HEK293 (cell line): Measurements from ENCODE around the gene EBF4.

Source experiments
- CTCF ChIA-PET: fragments of 350-600 bp; formaldehyde crosslinking; extraction: SDS; loops from one replicate; lab custom pipeline; 2021; ENCODE audit warnings: antibody characterized with exemption; lab: Yijun Ruan, JAX
- POLR2A ChIA-PET: fragments of 300-600 bp; formaldehyde crosslinking; extraction: SDS; loops from one replicate; lab custom pipeline; 2020; ENCODE audit warnings: antibody characterized with exemption, inconsistent platforms; lab: Yijun Ruan, JAX
- H3K27ac ChIP-seq: fragments of 200-500 bp; sonication (Bioruptor generic); 2 replicates; pipeline ENCODE4 v1.5.1; 2014; ENCODE audit warnings: low read depth, low read length, control low read depth, inconsistent platforms; ENCODE audit errors: extremely low read depth
- H3K36me3 ChIP-seq, 2 experiments: fragments of 200-500 bp in 1 of 2; sonication (Bioruptor generic) in 1 of 2; 1 replicate in 1 of 2; 2 replicates in 1 of 2; pipeline ENCODE4 v1.5.1; 2014 to 2017; ENCODE audit warnings: inconsistent platforms in 2 of 2, low read length in 2 of 2; ENCODE audit not compliant: control insufficient read depth in 2 of 2, insufficient read depth in 1 of 2
- H3K4me1 ChIP-seq: fragments of 200-500 bp; sonication (Bioruptor generic); 2 replicates; pipeline ENCODE4 v1.5.1; 2014; ENCODE audit warnings: mild to moderate bottlenecking, low read length, inconsistent platforms; ENCODE audit not compliant: control insufficient read depth, insufficient read depth
- H3K4me3 ChIP-seq: 2 replicates; pipeline ENCODE4 v1.5.1; 2011; ENCODE audit warnings: low read depth, mild to moderate bottlenecking, control low read depth, low read length, moderate library complexity
- H3K9me3 ChIP-seq: fragments of 200-500 bp; sonication (Bioruptor generic); 2 replicates; pipeline ENCODE4 v1.5.1; 2014; ENCODE audit warnings: low read depth, low read length, inconsistent platforms; ENCODE audit not compliant: control insufficient read depth, insufficient read depth
- AEBP2 ChIP-seq: fragments of 450-650 bp; formaldehyde crosslinking; IDR thresholded peaks from 2 replicates; pipeline ENCODE4 v1.5.1; 2016; ENCODE audit warnings: missing biosample characterization, missing genetic modification characterization, borderline replicate concordance
- EGR2 ChIP-seq: fragments of 450-650 bp; formaldehyde crosslinking; IDR thresholded peaks from 2 replicates; pipeline ENCODE4 v1.5.1; 2016; ENCODE audit warnings: low read depth, missing biosample characterization, missing genetic modification characterization
- HIC1 ChIP-seq: fragments of 450-650 bp; formaldehyde crosslinking; IDR thresholded peaks from 2 replicates; pipeline ENCODE4 v1.5.1; 2016; ENCODE audit warnings: missing biosample characterization, missing genetic modification characterization
- MEIS1 ChIP-seq: sonication (generic); formaldehyde crosslinking; IDR thresholded peaks from 2 replicates; pipeline ENCODE4 v1.8.1; 2022; ENCODE audit warnings: missing genetic modification reagents, mild to moderate bottlenecking, borderline replicate concordance
- SCRT2 ChIP-seq: fragments of 450-650 bp; formaldehyde crosslinking; IDR thresholded peaks from 2 replicates; pipeline ENCODE4 v1.5.1; 2016; ENCODE audit warnings: missing biosample characterization, missing genetic modification characterization
- SP7 ChIP-seq: fragments of 450-650 bp; formaldehyde crosslinking; IDR thresholded peaks from 2 replicates; pipeline ENCODE4 v1.5.1; 2016; ENCODE audit warnings: missing biosample characterization, missing genetic modification characterization
- ZBTB17 ChIP-seq: fragments of 450-650 bp; formaldehyde crosslinking; IDR thresholded peaks from 2 replicates; pipeline ENCODE4 v1.5.1; 2016; ENCODE audit warnings: missing biosample characterization, missing genetic modification characterization
- ZBTB21 ChIP-seq: fragments of 450-650 bp; formaldehyde crosslinking; IDR thresholded peaks from 2 replicates; pipeline ENCODE4 v1.5.1; 2017; ENCODE audit warnings: missing biosample characterization, missing genetic modification characterization
- ZBTB7A ChIP-seq: fragments of 450-650 bp; formaldehyde crosslinking; IDR thresholded peaks from 2 replicates; pipeline ENCODE4 v1.5.1; 2016; ENCODE audit warnings: low read depth, missing biosample characterization, missing genetic modification characterization
- ZNF10 ChIP-seq: fragments of 450-650 bp; formaldehyde crosslinking; IDR thresholded peaks from 2 replicates; pipeline ENCODE4 v1.5.1; 2017; ENCODE audit warnings: missing biosample characterization, missing genetic modification characterization
- ZNF146 ChIP-seq: fragments of 450-650 bp; formaldehyde crosslinking; IDR thresholded peaks from 2 replicates; pipeline ENCODE4 v1.5.1; 2016; ENCODE audit warnings: missing biosample characterization, missing genetic modification characterization
- ZNF2 ChIP-seq: fragments of 450-650 bp; formaldehyde crosslinking; IDR thresholded peaks from 2 replicates; pipeline ENCODE4 v1.5.1; 2016; ENCODE audit warnings: missing biosample characterization, missing genetic modification characterization
- ZNF449 ChIP-seq: fragments of 450-650 bp; formaldehyde crosslinking; IDR thresholded peaks from 2 replicates; pipeline ENCODE4 v1.5.1; 2017; ENCODE audit warnings: missing biosample characterization, mild to moderate bottlenecking, missing genetic modification characterization, moderate library complexity
- ZNF513 ChIP-seq: fragments of 450-650 bp; IDR thresholded peaks from 2 replicates; pipeline ENCODE4 v1.5.1; 2018; ENCODE audit warnings: missing biosample characterization, missing genetic modification characterization
- ZNF558 ChIP-seq: fragments of 450-650 bp; formaldehyde crosslinking; IDR thresholded peaks from 2 replicates; pipeline ENCODE4 v1.5.1; 2016; ENCODE audit warnings: missing biosample characterization, missing genetic modification characterization
- ZNF645 ChIP-seq: fragments of 450-650 bp; formaldehyde crosslinking; IDR thresholded peaks from 2 replicates; pipeline ENCODE4; 2016; ENCODE audit warnings: missing biosample characterization, missing genetic modification characterization
- ZNF664 ChIP-seq: fragments of 450-650 bp; formaldehyde crosslinking; IDR thresholded peaks from 2 replicates; pipeline ENCODE4 v1.5.1; 2016; ENCODE audit warnings: missing biosample characterization, missing genetic modification characterization
- ZNF670 ChIP-seq: fragments of 450-650 bp; formaldehyde crosslinking; IDR thresholded peaks from 2 replicates; pipeline ENCODE4 v1.5.1; 2016; ENCODE audit warnings: missing biosample characterization, missing genetic modification characterization, low read depth
- ZNF692 ChIP-seq: fragments of 450-650 bp; formaldehyde crosslinking; IDR thresholded peaks from 2 replicates; pipeline ENCODE4 v1.5.1; 2016; ENCODE audit warnings: missing biosample characterization, missing genetic modification characterization

Gene EBF4

GRCh38 chr20:2659547-2659946 lies 33.0 kb upstream of the EBF4 start:
- POLR2A ChIA-PET = interaction anchor here (0.6 kb wide), 1 partner anchor 136 kb away, joined by 5 read pairs; no protein-coding TSS in a partner anchor
- Histone ChIP-seq H3K9me3 (no peaks in the 10 kb centered on the region), H3K4me1 (peaks cover 6% of the 10 kb centered on the region), H3K36me3 (peaks cover 49 to 89% of the 10 kb centered on the region in 2 experiments), H3K4me3 (no peak overlapping the region), H3K27ac (no peak overlapping the region)
- CTCF ChIA-PET = no interaction called here
- TF ChIP-seq ZNF645 (no peak), HIC1 (tag by site-specific recombination) (peak; percentile 43; the same call in 1 of the 2 replicates)

GRCh38 chr20:2663364-2663886 lies 29.2 kb upstream of the EBF4 start:
- H3K4me1 ChIP-seq = peaks cover 8% of the 10 kb centered on the region
- peak overlapping the region; percentile 78 for H3K4me3 ChIP-seq
- peak overlapping the region; percentile 84; the same call in 1 of the 2 replicates for H3K27ac ChIP-seq
- CTCF ChIA-PET = interaction anchor here (0.5 to 2.0 kb wide), 4 partner anchors 9 to 143 kb away, joined by 3 to 4 read pairs (median 3); no protein-coding TSS in a partner anchor
- H3K36me3 ChIP-seq = peaks cover 25 to 50% of the 10 kb centered on the region in 2 experiments; a peak in 2 of 3 replicates
- TF ChIP-seq ZNF10 (tag by site-specific recombination) = no peak
- no peak for TF ChIP-seq SCRT2 (tag by site-specific recombination)
- no peak for TF ChIP-seq ZNF670 (tag by site-specific recombination)
- TF ChIP-seq ZBTB7A (tag by site-specific recombination) = no peak
- TF ChIP-seq MEIS1 (CRISPR knock-in tag) = no peak
- no peak for TF ChIP-seq ZNF2 (tag by site-specific recombination)
- TF ChIP-seq ZBTB21 (tag by site-specific recombination) = no peak
- TF ChIP-seq SP7 = no peak
- TF ChIP-seq ZNF692 (tag by site-specific recombination) = no peak
- TF ChIP-seq ZNF558 (tag by site-specific recombination) = no peak
- TF ChIP-seq ZNF146 (tag by site-specific recombination) = no peak
- TF ChIP-seq, all 188 proteins: peak for 0
- H3K9me3 ChIP-seq = no peaks in the 10 kb centered on the region
- POLR2A ChIA-PET = interaction anchor here (0.9 to 13.4 kb wide), 3 partner anchors 10 to 111 kb away, joined by 3 to 133 read pairs (median 3); partner anchors contain the start of gene NOP56

GRCh38 chr20:2663887-2664719 lies 28.5 kb upstream of the EBF4 start, which contains the start of gene IDH3B:
TSS of gene IDH3B (minus strand) at chr20:2664216. CDS start at chr20:2664188, 28 bp downstream.
- H3K27ac ChIP-seq = peak within 1 kb of the TSS; percentile 84
- CTCF ChIA-PET = interaction anchor here (0.5 to 2.0 kb wide), 6 partner anchors 8 to 143 kb away, joined by 3 to 4 read pairs (median 3); no protein-coding TSS in a partner anchor
- H3K9me3 ChIP-seq = no peaks in the 10 kb centered on the region
- H3K4me3 ChIP-seq = peak within 1 kb of the TSS; percentile 78
- H3K4me1 ChIP-seq = peaks cover 8% of the 10 kb centered on the region
- POLR2A ChIA-PET = interaction anchor here (0.7 to 13.4 kb wide), 7 partner anchors 10 to 193 kb away, joined by 3 to 133 read pairs (median 4); partner anchors contain the start of genes NOP56 and SNRPB
- H3K36me3 ChIP-seq = peaks cover 25 to 43% of the 10 kb centered on the region in 2 experiments; a peak in 2 of 3 replicates
- no peak for TF ChIP-seq AEBP2 (tag by site-specific recombination)
- 0 out of 2 replicates have a peak, but pooled peaks have one; percentile 36 for TF ChIP-seq EGR2 (tag by site-specific recombination)
- peak; percentile 78 for TF ChIP-seq ZBTB17 (tag by site-specific recombination)
- no peak for TF ChIP-seq ZNF513 (tag by site-specific recombination)
- TF ChIP-seq ZNF664 (tag by site-specific recombination) = no peak
- TF ChIP-seq ZNF449 = no peak
- peak; percentile 7; the same call in 1 of the 2 replicates for TF ChIP-seq ZBTB21 (tag by site-specific recombination)
